SK-N-SH (cell line): ENCODE results near the gene FYTTD1. TPM values are rescaled to one million over a fixed set of nuclear protein-coding genes. Genes with fewer than 3 reads are reported as not detected.

ENCODE experiments used
- CTCF ChIA-PET: fragments of 300-600, 350-600 bp; formaldehyde crosslinking; extraction: SDS; loops from one replicate; lab custom pipeline; 2021; lab: Yijun Ruan, JAX
- POLR2A ChIA-PET: fragments of 350-600 bp; sonication (Branson Sonifier 250); formaldehyde crosslinking; extraction: SDS; loops from one replicate; lab custom pipeline; 2020; ENCODE audit warnings: antibody characterized with exemption, inconsistent platforms; lab: Yijun Ruan, JAX
- DNase-seq: peaks from one replicate; pipeline ENCODE4 v3.0.0; 2012
- H2AFZ ChIP-seq: fragments of 200-600 bp; sonication (generic); 2 replicates; pipeline ENCODE4 v1.8.1; 2016; ENCODE audit warnings: antibody characterized with exemption, mild to moderate bottlenecking, low read depth
- H3F3A ChIP-seq: fragments of 200-600 bp; sonication (generic); replicated peaks from 2 replicates; pipeline ENCODE3; 2016; ENCODE audit warnings: antibody characterized with exemption, mild to moderate bottlenecking; ENCODE audit not compliant: insufficient read depth
- H3K27ac ChIP-seq, 2 experiments: fragments of 200-500 bp in 1 of 2; fragments of 200-600 bp in 1 of 2; sonication (Bioruptor generic) in 1 of 2; sonication (generic), shearing (Covaris generic) in 1 of 2; 2 replicates each; pipeline versions ENCODE4 v1.5.1 to v1.6.1; 2014 to 2016; ENCODE audit warnings: low read depth in 2 of 2, inconsistent platforms in 1 of 2, low read length in 1 of 2, mild to moderate bottlenecking in 1 of 2, mixed read lengths in 1 of 2
- H3K27me3 ChIP-seq: fragments of 200-600 bp; sonication (generic), shearing (Covaris generic); 2 replicates; pipeline ENCODE4 v1.6.1; 2016; ENCODE audit warnings: mixed run types; ENCODE audit not compliant: insufficient read depth
- H3K36me3 ChIP-seq, 2 experiments: fragments of 200-500 bp in 1 of 2; fragments of 200-600 bp in 1 of 2; sonication (Bioruptor generic) in 1 of 2; sonication (generic) in 1 of 2; replicated peaks in 1 of 2; 2 replicates each; pipeline versions ENCODE3 to v1.5.1; 2014 to 2016; ENCODE audit warnings: low read length in 1 of 2, mild to moderate bottlenecking in 1 of 2; ENCODE audit not compliant: insufficient read depth in 2 of 2, control insufficient read depth in 1 of 2
- H3K4me1 ChIP-seq, 2 experiments: fragments of 200-500 bp in 1 of 2; fragments of 200-600 bp in 1 of 2; sonication (Bioruptor generic) in 1 of 2; sonication (generic), shearing (Covaris generic) in 1 of 2; 2 replicates each; pipeline versions ENCODE4 v1.5.1 to v1.6.1; 2014 to 2016; ENCODE audit warnings: low read depth in 1 of 2, low read length in 1 of 2, mixed run types in 1 of 2; ENCODE audit not compliant: insufficient read depth in 2 of 2, control insufficient read depth in 1 of 2
- H3K4me2 ChIP-seq: fragments of 200-600 bp; sonication (generic), shearing (Covaris generic); 2 replicates; pipeline ENCODE4 v1.6.1; 2017; ENCODE audit warnings: mixed run types
- H3K4me3 ChIP-seq, 2 experiments: fragments of 200-500 bp in 1 of 2; fragments of 200-600 bp in 1 of 2; sonication (Bioruptor generic) in 1 of 2; sonication (generic), shearing (Covaris generic) in 1 of 2; 2 replicates each; pipeline versions ENCODE4 v1.5.1 to v1.8.1; 2014 to 2016; ENCODE audit warnings: low read depth in 2 of 2, inconsistent platforms in 1 of 2, low read length in 1 of 2, mild to moderate bottlenecking in 1 of 2, mixed read lengths in 1 of 2, moderate library complexity in 1 of 2
- H3K79me2 ChIP-seq: fragments of 200-600 bp; sonication (generic); 2 replicates; pipeline ENCODE4 v1.8.1; 2017; ENCODE audit warnings: mild to moderate bottlenecking; ENCODE audit not compliant: insufficient read depth
- H3K9ac ChIP-seq: fragments of 200-600 bp; sonication (generic); 2 replicates; pipeline ENCODE4 v1.6.1; 2017; ENCODE audit warnings: mixed run types
- H3K9me2 ChIP-seq: fragments of 200-600 bp; sonication (generic); 2 replicates; pipeline ENCODE4 v1.6.1; 2017; ENCODE audit warnings: mixed run types
- H3K9me3 ChIP-seq: fragments of 200-600 bp; sonication (generic); 2 replicates; pipeline ENCODE4 v1.6.1; 2017; ENCODE audit warnings: mixed run types, mild to moderate bottlenecking, moderate library complexity
- H4K20me1 ChIP-seq: fragments of 200-600 bp; sonication (generic); 2 replicates; pipeline ENCODE4 v1.6.1; 2017; ENCODE audit warnings: mild to moderate bottlenecking, mixed run types; ENCODE audit not compliant: insufficient read depth
- ELF1 ChIP-seq: IDR thresholded peaks from 2 replicates; pipeline ENCODE4 v1.4.0; 2012
- EZH2phosphoT487 ChIP-seq: fragments of 200-600 bp; sonication (generic); IDR thresholded peaks from 2 replicates; pipeline ENCODE4 v1.6.1; 2017; ENCODE audit warnings: low read depth, mixed run types, mild to moderate bottlenecking, antibody characterized with exemption, moderate library complexity, borderline replicate concordance
- FOSL2 ChIP-seq: IDR thresholded peaks from 2 replicates; pipeline ENCODE4 v1.4.0; 2012; ENCODE audit warnings: low read depth, mild to moderate bottlenecking, moderate library complexity, borderline replicate concordance
- FOXJ3 ChIP-seq: sonication (generic); formaldehyde crosslinking; IDR thresholded peaks from 2 replicates; pipeline ENCODE4 v1.5.1; 2020; ENCODE audit warnings: mild to moderate bottlenecking, missing genetic modification reagents
- FOXM1 ChIP-seq: IDR thresholded peaks from 2 replicates; pipeline ENCODE4 v1.4.0; 2012; ENCODE audit warnings: low read depth, mild to moderate bottlenecking
- GATA2 ChIP-seq: sonication (generic); formaldehyde crosslinking; IDR thresholded peaks from 2 replicates; pipeline ENCODE4 v1.5.0; 2020; ENCODE audit warnings: mild to moderate bottlenecking, missing genetic modification reagents
- MXI1 ChIP-seq: IDR thresholded peaks from 2 replicates; pipeline ENCODE4 v1.6.1; 2012; ENCODE audit warnings: mild to moderate bottlenecking, low read depth, low read length, improper control_type of control experiment
- POLR2AphosphoS5 ChIP-seq: IDR thresholded peaks from 2 replicates; pipeline ENCODE4 v1.6.1; 2012; ENCODE audit warnings: low read depth, low read length
- RCOR1 ChIP-seq: fragments of 150-350 bp; IDR thresholded peaks from 2 replicates; pipeline ENCODE4 v1.6.1; 2017; ENCODE audit warnings: antibody characterized with exemption, low read length
- RFX5 ChIP-seq: IDR thresholded peaks from 2 replicates; pipeline ENCODE4 v1.6.1; 2012; ENCODE audit warnings: mild to moderate bottlenecking, improper control_type of control experiment, low read length
- RXRA ChIP-seq: IDR thresholded peaks from 2 replicates; pipeline ENCODE4 v1.4.0; 2012; ENCODE audit warnings: low read depth, mild to moderate bottlenecking, borderline replicate concordance
- SMC3 ChIP-seq: IDR thresholded peaks from 2 replicates; pipeline ENCODE4 v1.6.1; 2012; ENCODE audit warnings: low read depth, low read length, improper control_type of control experiment
- TAF1 ChIP-seq: IDR thresholded peaks from 2 replicates; pipeline ENCODE4 v1.6.1; 2012; ENCODE audit warnings: low read depth, mild to moderate bottlenecking, low read length, moderate library complexity, borderline replicate concordance
- TCF12 ChIP-seq: IDR thresholded peaks from 2 replicates; pipeline ENCODE4 v1.4.0; 2012
- WGBS: methylation state at CpG from one replicate; pipeline ENCODE4 v1.1.6; 2017; ENCODE audit warnings: low lambda C conversion rate; 5-methylcytosine and 5-hydroxymethylcytosine counted together
- polyA plus RNA-seq, 3 experiments: library from polyadenylated mRNA; depleted of rRNA; stranded (reverse); fragments of >200 nt; gene quantifications; 2 replicates each; pipeline ENCODE4 v1.2.3, GENCODE V29; 2012
- TF ChIP-seq, protein P1 (sequence below): IDR thresholded peaks from 2 replicates; pipeline ENCODE4; 2012
- TF ChIP-seq, protein P2 (sequence below): IDR thresholded peaks from 2 replicates; pipeline ENCODE4 v1.4.0; 2012; ENCODE audit warnings: low read depth
- TF ChIP-seq, protein P3 (sequence below): IDR thresholded peaks from 2 replicates; pipeline ENCODE4 v1.4.0; 2012; ENCODE audit warnings: low read depth, borderline replicate concordance
- TF ChIP-seq, protein P4 (sequence below): fragments of 150-350 bp; IDR thresholded peaks from 2 replicates; pipeline ENCODE4 v1.6.1; 2016; ENCODE audit warnings: mild to moderate bottlenecking, low read depth, low read length
- TF ChIP-seq, protein P5 (sequence below): fragments of 150-350 bp; IDR thresholded peaks from 2 replicates; pipeline ENCODE4 v1.6.1; 2017; ENCODE audit warnings: antibody characterized with exemption, low read length, low read depth, borderline replicate concordance
- TF ChIP-seq, protein P6 (sequence below): IDR thresholded peaks from 2 replicates; pipeline ENCODE4 v1.4.0; 2012; ENCODE audit warnings: low read depth, borderline replicate concordance

The FYTTD1 gene
- polyA plus RNA-seq, 1 of the 3 experiments (the other 2 are of a cell fraction) = 14.7 TPM

DNA sequence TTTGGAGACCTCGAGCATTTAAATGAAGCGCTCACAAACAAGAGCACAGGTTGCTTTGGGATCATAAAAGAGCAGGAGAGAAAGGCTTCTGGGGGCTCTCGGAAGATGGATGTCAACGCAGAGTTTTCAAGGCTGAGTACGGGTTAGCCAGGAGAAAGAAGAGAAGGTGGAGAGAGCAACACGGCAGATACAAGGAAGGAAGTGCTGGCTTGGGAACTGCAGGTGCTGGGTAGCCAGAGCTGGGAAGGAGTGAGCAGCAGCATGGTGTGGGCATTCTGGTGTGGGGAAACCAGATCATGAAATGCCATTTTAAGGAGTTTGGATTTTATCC lies 12.4 kb upstream of the FYTTD1 start:
- Histone ChIP-seq H3F3A (peaks cover 4% of the 10 kb centered on the region), H3K4me1 (peaks cover 0 to 10% of the 10 kb centered on the region in 2 experiments; a peak in 1 of 4 replicates), H3K4me3 (peak overlapping the region; percentile 70 to 99), H2AFZ (peak overlapping the region; percentile 100), H3K9me2 (no peaks in the 10 kb centered on the region), H3K9ac (peak overlapping the region; percentile 79), H3K27ac (peak overlapping the region; percentile 68 to 73; a peak in 3 of 4 replicates), H3K36me3 (no peaks in the 10 kb centered on the region), H3K79me2 (peaks cover 36% of the 10 kb centered on the region), H3K9me3 (no peaks in the 10 kb centered on the region), H4K20me1 (no peaks in the 10 kb centered on the region), H3K27me3 (no peaks in the 10 kb centered on the region), H3K4me2 (peak overlapping the region; percentile 95)
- CTCF ChIA-PET = interaction anchor here (0.9 kb wide), 1 partner anchor 12 kb away, joined by 3 read pairs; the partner anchor contains the start of gene FYTTD1
- TF ChIP-seq RFX5 = no peak
- TF ChIP-seq RCOR1 = no peak
- TF ChIP-seq, protein P1, sequence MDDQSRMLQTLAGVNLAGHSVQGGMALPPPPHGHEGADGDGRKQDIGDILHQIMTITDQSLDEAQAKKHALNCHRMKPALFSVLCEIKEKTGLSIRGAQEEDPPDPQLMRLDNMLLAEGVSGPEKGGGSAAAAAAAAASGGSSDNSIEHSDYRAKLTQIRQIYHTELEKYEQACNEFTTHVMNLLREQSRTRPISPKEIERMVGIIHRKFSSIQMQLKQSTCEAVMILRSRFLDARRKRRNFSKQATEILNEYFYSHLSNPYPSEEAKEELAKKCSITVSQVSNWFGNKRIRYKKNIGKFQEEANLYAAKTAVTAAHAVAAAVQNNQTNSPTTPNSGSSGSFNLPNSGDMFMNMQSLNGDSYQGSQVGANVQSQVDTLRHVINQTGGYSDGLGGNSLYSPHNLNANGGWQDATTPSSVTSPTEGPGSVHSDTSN = no peak
- no peak for TF ChIP-seq RXRA
- no peak for TF ChIP-seq TCF12
- TF ChIP-seq ELF1 = no peak
- no peak for TF ChIP-seq TAF1
- TF ChIP-seq, protein P2, sequence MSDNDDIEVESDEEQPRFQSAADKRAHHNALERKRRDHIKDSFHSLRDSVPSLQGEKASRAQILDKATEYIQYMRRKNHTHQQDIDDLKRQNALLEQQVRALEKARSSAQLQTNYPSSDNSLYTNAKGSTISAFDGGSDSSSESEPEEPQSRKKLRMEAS = no peak
- TF ChIP-seq, protein P3, sequence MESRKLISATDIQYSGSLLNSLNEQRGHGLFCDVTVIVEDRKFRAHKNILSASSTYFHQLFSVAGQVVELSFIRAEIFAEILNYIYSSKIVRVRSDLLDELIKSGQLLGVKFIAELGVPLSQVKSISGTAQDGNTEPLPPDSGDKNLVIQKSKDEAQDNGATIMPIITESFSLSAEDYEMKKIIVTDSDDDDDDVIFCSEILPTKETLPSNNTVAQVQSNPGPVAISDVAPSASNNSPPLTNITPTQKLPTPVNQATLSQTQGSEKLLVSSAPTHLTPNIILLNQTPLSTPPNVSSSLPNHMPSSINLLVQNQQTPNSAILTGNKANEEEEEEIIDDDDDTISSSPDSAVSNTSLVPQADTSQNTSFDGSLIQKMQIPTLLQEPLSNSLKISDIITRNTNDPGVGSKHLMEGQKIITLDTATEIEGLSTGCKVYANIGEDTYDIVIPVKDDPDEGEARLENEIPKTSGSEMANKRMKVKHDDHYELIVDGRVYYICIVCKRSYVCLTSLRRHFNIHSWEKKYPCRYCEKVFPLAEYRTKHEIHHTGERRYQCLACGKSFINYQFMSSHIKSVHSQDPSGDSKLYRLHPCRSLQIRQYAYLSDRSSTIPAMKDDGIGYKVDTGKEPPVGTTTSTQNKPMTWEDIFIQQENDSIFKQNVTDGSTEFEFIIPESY = no peak
- TF ChIP-seq, protein P4, sequence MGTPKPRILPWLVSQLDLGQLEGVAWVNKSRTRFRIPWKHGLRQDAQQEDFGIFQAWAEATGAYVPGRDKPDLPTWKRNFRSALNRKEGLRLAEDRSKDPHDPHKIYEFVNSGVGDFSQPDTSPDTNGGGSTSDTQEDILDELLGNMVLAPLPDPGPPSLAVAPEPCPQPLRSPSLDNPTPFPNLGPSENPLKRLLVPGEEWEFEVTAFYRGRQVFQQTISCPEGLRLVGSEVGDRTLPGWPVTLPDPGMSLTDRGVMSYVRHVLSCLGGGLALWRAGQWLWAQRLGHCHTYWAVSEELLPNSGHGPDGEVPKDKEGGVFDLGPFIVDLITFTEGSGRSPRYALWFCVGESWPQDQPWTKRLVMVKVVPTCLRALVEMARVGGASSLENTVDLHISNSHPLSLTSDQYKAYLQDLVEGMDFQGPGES = no peak
- TF ChIP-seq, protein P5, sequence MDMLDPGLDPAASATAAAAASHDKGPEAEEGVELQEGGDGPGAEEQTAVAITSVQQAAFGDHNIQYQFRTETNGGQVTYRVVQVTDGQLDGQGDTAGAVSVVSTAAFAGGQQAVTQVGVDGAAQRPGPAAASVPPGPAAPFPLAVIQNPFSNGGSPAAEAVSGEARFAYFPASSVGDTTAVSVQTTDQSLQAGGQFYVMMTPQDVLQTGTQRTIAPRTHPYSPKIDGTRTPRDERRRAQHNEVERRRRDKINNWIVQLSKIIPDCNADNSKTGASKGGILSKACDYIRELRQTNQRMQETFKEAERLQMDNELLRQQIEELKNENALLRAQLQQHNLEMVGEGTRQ = no peak
- TF ChIP-seq EZH2phosphoT487 = no peak
- no peak for TF ChIP-seq GATA2 (CRISPR knock-in tag)
- TF ChIP-seq, protein P6, sequence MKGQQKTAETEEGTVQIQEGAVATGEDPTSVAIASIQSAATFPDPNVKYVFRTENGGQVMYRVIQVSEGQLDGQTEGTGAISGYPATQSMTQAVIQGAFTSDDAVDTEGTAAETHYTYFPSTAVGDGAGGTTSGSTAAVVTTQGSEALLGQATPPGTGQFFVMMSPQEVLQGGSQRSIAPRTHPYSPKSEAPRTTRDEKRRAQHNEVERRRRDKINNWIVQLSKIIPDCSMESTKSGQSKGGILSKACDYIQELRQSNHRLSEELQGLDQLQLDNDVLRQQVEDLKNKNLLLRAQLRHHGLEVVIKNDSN = no peak
- no peak for TF ChIP-seq SMC3
- no peak for TF ChIP-seq FOXJ3 (CRISPR knock-in tag)
- TF ChIP-seq FOSL2 = no peak
- TF ChIP-seq FOXM1 = no peak
- TF ChIP-seq MXI1 = no peak
- TF ChIP-seq POLR2AphosphoS5 = no peak
- DNase-seq = no peak
- POLR2A ChIA-PET = interaction anchor here (0.6 kb wide), 1 partner anchor 12 kb away, joined by 3 read pairs; no protein-coding TSS in a partner anchor
- under 1% methylated on average over 6 of the region's 6 CpGs for WGBS
